ENCODE measurements around the gene SLC12A2. TPM values are rescaled to one million over a fixed set of nuclear protein-coding genes. Genes with fewer than 3 reads are reported as not detected.
A peak's percentile ranks its signal among the peaks of the same experiment; 100 is the strongest.

Gene SLC12A2
- total and polyA plus RNA-seq, 9 of the 15 experiments (the other 6 are each of a cell fraction or from before 2014, with no cell fraction given) = 5.1 to 20.3 (median 12.6) TPM

- POLR2A ChIA-PET = no interaction called here
- in situ Hi-C loops (cut with MboI) = no loop called here
Measured at GRCh38 chr5:128158342-128158741, 74.8 kb downstream of the SLC12A2 start.

GRCh38 chr5:128163991-128164390 lies 80.4 kb downstream of the SLC12A2 start:
- Histone ChIP-seq H3K9me1 (ENCODE audit: control insufficient read depth, insufficient read depth, low read length) (no peaks in the 10 kb centered on the region), H3K4me1 (replicated peaks in 1 of 2; ENCODE audit: control insufficient read depth in 2 of 2, insufficient read depth in 2 of 2, low read length in 2 of 2) (no peaks in the 10 kb centered on the region), H4K20me1 (replicated peaks; ENCODE audit: control insufficient read depth, insufficient read depth, low read length) (no peaks in the 10 kb centered on the region), H3K36me3 (ENCODE audit: control insufficient read depth, insufficient read depth, low read length) (peaks cover 15% of the 10 kb centered on the region; the same call in 1 of the 3 replicates), H3K79me2 (ENCODE audit: control insufficient read depth, insufficient read depth, low read length) (no peaks in the 10 kb centered on the region), H3K27ac (ENCODE audit: extremely low read depth, low read depth, low read length) (no peak overlapping the region), H3K9ac (ENCODE audit: insufficient read depth in 1 of 2, low read depth in 2 of 2, low read length in 2 of 2) (no peak overlapping the region), H3K4me2 (ENCODE audit: insufficient read depth, low read length) (no peak overlapping the region), H3K9me3 (replicated peaks; ENCODE audit: control insufficient read depth, insufficient read depth, low read depth, low read length) (no peaks in the 10 kb centered on the region), H2AFZ (ENCODE audit: low read depth, low read length) (no peak overlapping the region), H3K4me3 (no peak overlapping the region), H3K27me3 (ENCODE audit: control insufficient read depth in 2 of 2, insufficient read depth in 2 of 2, low read length in 2 of 2) (no peaks in the 10 kb centered on the region)
- no TSS peak for BruUV-seq (replicated peaks)
- intact Hi-C loops (cut with micrococcal nuclease) (no loop called here), in situ Hi-C loops (cut with MboI) (no loop called here)
- ATAC-seq = no peak
- no peak for TF ChIP-seq TRIM24 (IDR thresholded peaks at IDR 0.05)
- no peak for TF ChIP-seq HDAC3 (IDR thresholded peaks at IDR 0.05; ENCODE audit: borderline replicate concordance, partially characterized antibody)
- TF ChIP-seq, protein P1, sequence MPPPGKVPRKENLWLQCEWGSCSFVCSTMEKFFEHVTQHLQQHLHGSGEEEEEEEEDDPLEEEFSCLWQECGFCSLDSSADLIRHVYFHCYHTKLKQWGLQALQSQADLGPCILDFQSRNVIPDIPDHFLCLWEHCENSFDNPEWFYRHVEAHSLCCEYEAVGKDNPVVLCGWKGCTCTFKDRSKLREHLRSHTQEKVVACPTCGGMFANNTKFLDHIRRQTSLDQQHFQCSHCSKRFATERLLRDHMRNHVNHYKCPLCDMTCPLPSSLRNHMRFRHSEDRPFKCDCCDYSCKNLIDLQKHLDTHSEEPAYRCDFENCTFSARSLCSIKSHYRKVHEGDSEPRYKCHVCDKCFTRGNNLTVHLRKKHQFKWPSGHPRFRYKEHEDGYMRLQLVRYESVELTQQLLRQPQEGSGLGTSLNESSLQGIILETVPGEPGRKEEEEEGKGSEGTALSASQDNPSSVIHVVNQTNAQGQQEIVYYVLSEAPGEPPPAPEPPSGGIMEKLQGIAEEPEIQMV (tag; conservative IDR thresholded peaks at IDR 0.05; ENCODE audit: low read depth) = no peak
- no peak for TF ChIP-seq E2F3 (CRISPR knock-in tag; IDR thresholded peaks at IDR 0.05)
- TF ChIP-seq, protein P2, sequence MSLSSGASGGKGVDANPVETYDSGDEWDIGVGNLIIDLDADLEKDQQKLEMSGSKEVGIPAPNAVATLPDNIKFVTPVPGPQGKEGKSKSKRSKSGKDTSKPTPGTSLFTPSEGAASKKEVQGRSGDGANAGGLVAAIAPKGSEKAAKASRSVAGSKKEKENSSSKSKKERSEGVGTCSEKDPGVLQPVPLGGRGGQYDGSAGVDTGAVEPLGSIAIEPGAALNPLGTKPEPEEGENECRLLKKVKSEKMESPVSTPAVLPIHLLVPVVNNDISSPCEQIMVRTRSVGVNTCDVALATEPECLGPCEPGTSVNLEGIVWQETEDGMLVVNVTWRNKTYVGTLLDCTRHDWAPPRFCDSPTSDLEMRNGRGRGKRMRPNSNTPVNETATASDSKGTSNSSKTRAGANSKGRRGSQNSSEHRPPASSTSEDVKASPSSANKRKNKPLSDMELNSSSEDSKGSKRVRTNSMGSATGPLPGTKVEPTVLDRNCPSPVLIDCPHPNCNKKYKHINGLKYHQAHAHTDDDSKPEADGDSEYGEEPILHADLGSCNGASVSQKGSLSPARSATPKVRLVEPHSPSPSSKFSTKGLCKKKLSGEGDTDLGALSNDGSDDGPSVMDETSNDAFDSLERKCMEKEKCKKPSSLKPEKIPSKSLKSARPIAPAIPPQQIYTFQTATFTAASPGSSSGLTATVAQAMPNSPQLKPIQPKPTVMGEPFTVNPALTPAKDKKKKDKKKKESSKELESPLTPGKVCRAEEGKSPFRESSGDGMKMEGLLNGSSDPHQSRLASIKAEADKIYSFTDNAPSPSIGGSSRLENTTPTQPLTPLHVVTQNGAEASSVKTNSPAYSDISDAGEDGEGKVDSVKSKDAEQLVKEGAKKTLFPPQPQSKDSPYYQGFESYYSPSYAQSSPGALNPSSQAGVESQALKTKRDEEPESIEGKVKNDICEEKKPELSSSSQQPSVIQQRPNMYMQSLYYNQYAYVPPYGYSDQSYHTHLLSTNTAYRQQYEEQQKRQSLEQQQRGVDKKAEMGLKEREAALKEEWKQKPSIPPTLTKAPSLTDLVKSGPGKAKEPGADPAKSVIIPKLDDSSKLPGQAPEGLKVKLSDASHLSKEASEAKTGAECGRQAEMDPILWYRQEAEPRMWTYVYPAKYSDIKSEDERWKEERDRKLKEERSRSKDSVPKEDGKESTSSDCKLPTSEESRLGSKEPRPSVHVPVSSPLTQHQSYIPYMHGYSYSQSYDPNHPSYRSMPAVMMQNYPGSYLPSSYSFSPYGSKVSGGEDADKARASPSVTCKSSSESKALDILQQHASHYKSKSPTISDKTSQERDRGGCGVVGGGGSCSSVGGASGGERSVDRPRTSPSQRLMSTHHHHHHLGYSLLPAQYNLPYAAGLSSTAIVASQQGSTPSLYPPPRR (CRISPR knock-in tag; IDR thresholded peaks at IDR 0.05; ENCODE audit: borderline replicate concordance) = no peak
- ChIA-PET CTCF (ENCODE audit: low intra/inter-chr PET ratio) (no interaction called here), POLR2A (no interaction called here)
- WGBS (ENCODE audit: insufficient coverage, low coverage, missing lambda C conversion rate) = 49% methylated on average over 2 of the region's 2 CpGs
- no peak for FAIRE-seq
- no peak for DNase-seq (ENCODE audit: extremely low read depth in 1 of 4, low spot score in 3 of 4)

More at GRCh38 chr5:128158342-128158741, 74.8 kb downstream of the SLC12A2 start:
- Histone ChIP-seq H3K4me2 (ENCODE audit: insufficient read depth, low read length) (no peak overlapping the region), H2AFZ (ENCODE audit: low read depth, low read length) (no peak overlapping the region), H3K27me3 (ENCODE audit: control insufficient read depth in 2 of 2, insufficient read depth in 2 of 2, low read length in 2 of 2) (no peaks in the 10 kb centered on the region), H3K9ac (ENCODE audit: insufficient read depth in 1 of 2, low read depth in 2 of 2, low read length in 2 of 2) (no peak overlapping the region), H3K9me3 (replicated peaks; ENCODE audit: control insufficient read depth, insufficient read depth, low read depth, low read length) (no peaks in the 10 kb centered on the region), H3K27ac (ENCODE audit: extremely low read depth, low read depth, low read length) (no peak overlapping the region), H3K4me3 (no peak overlapping the region), H3K9me1 (ENCODE audit: control insufficient read depth, insufficient read depth, low read length) (no peaks in the 10 kb centered on the region), H3K79me2 (ENCODE audit: control insufficient read depth, insufficient read depth, low read length) (no peaks in the 10 kb centered on the region), H3K36me3 (ENCODE audit: control insufficient read depth, insufficient read depth, low read length) (peaks cover 26% of the 10 kb centered on the region; the same call in 2 of the 3 replicates), H3K4me1 (replicated peaks in 1 of 2; ENCODE audit: control insufficient read depth in 2 of 2, insufficient read depth in 2 of 2, low read length in 2 of 2) (no peaks in the 10 kb centered on the region), H4K20me1 (replicated peaks; ENCODE audit: control insufficient read depth, insufficient read depth, low read length) (no peaks in the 10 kb centered on the region)
- no TSS peak for BruUV-seq (replicated peaks)
- ATAC-seq (no peak), FAIRE-seq (no peak), DNase-seq (ENCODE audit: extremely low read depth in 1 of 4, low spot score in 3 of 4) (no peak)
- TF ChIP-seq ZZZ3 (IDR thresholded peaks at IDR 0.05) (no peak), ZNF316 (IDR thresholded peaks at IDR 0.05) (no peak), ZNF146 (CRISPR knock-in tag; IDR thresholded peaks at IDR 0.05; ENCODE audit: unreplicated experiment) (peak; percentile 69)
- CTCF ChIA-PET (ENCODE audit: low intra/inter-chr PET ratio) = no interaction called here
- 88% methylated on average over 3 of the region's 3 CpGs for WGBS (ENCODE audit: insufficient coverage, low coverage, missing lambda C conversion rate)
- intact Hi-C loops (cut with micrococcal nuclease) = no loop called here
